ENCODE measurements around the gene OR7D2.
"Not testable (repeated sequence)": the region's sequence is repeated elsewhere in the genome, so short reads cannot be mapped to it uniquely, and the experiment has no call there.

OR7D2 gene

GRCh38 chr19:9187191-9187590, 8.4 kb downstream of the OR7D2 start:
- Histone ChIP-seq H3K36me3 (ENCODE audit: control insufficient read depth in 2 of 2, insufficient read depth in 2 of 2, low read length in 2 of 2) (no peaks in the 10 kb centered on the region), H3K27me3 (ENCODE audit: control insufficient read depth in 2 of 2, insufficient read depth in 2 of 2, low read length in 2 of 2) (no peaks in the 10 kb centered on the region), H3K4me1 (ENCODE audit: control insufficient read depth in 2 of 2, insufficient read depth in 2 of 2, low read length in 2 of 2) (no peaks in the 10 kb centered on the region), H3K4me3 (ENCODE audit: low read length in 2 of 2) (no peak overlapping the region), H3K27ac (ENCODE audit: low read depth in 2 of 2, low read length in 2 of 2) (no peak overlapping the region), H3K9ac (ENCODE audit: low read depth in 1 of 2, low read length in 2 of 2) (no peak overlapping the region), H3K9me3 (ENCODE audit: control insufficient read depth in 2 of 2, low read length in 2 of 2) (peaks cover 2% of the 10 kb centered on the region in 2 donors)

- Histone ChIP-seq H3K27ac (ENCODE audit: low read depth in 2 of 2, low read length in 2 of 2) (no peak overlapping the region), H3K9ac (ENCODE audit: low read depth in 1 of 2, low read length in 2 of 2) (no peak overlapping the region), H3K4me1 (ENCODE audit: control insufficient read depth in 2 of 2, insufficient read depth in 2 of 2, low read length in 2 of 2) (no peaks in the 10 kb centered on the region), H3K4me3 (ENCODE audit: low read length in 2 of 2) (no peak overlapping the region), H3K36me3 (ENCODE audit: control insufficient read depth in 2 of 2, insufficient read depth in 2 of 2, low read length in 2 of 2) (no peaks in the 10 kb centered on the region), H3K27me3 (ENCODE audit: control insufficient read depth in 2 of 2, insufficient read depth in 2 of 2, low read length in 2 of 2) (no peaks in the 10 kb centered on the region), H3K9me3 (ENCODE audit: control insufficient read depth in 2 of 2, low read length in 2 of 2) (peaks cover 2% of the 10 kb centered on the region in 2 donors)
These were observed 10.8 kb downstream of the OR7D2 start for GRCh38 chr19:9189535-9189934.

- H3K36me3 ChIP-seq (ENCODE audit: control insufficient read depth in 2 of 2, insufficient read depth in 2 of 2, low read length in 2 of 2); H3K27ac ChIP-seq (ENCODE audit: low read depth in 2 of 2, low read length in 2 of 2); H3K4me1 ChIP-seq (ENCODE audit: control insufficient read depth in 2 of 2, insufficient read depth in 2 of 2, low read length in 2 of 2); H3K27me3 ChIP-seq (ENCODE audit: control insufficient read depth in 2 of 2, insufficient read depth in 2 of 2, low read length in 2 of 2); H3K9ac ChIP-seq (ENCODE audit: low read depth in 1 of 2, low read length in 2 of 2); H3K4me3 ChIP-seq (ENCODE audit: low read length in 2 of 2); H3K9me3 ChIP-seq (ENCODE audit: control insufficient read depth in 2 of 2, low read length in 2 of 2): not testable (repeated sequence)
These were observed 19.3 kb downstream of the OR7D2 start for GRCh38 chr19:9198044-9198443.

GRCh38 chr19:9205501-9206113, 26.8 kb downstream of the OR7D2 start:
- H3K27ac ChIP-seq (ENCODE audit: low read depth in 2 of 2, low read length in 2 of 2) = no peak overlapping the region
- H3K4me1 ChIP-seq (ENCODE audit: control insufficient read depth in 2 of 2, insufficient read depth in 2 of 2, low read length in 2 of 2) = no peaks in the 10 kb centered on the region
- no peaks in the 10 kb centered on the region for H3K9me3 ChIP-seq (ENCODE audit: control insufficient read depth in 2 of 2, low read length in 2 of 2)
- H3K27me3 ChIP-seq (ENCODE audit: control insufficient read depth in 2 of 2, insufficient read depth in 2 of 2, low read length in 2 of 2) = no peaks in the 10 kb centered on the region
- no peak overlapping the region for H3K9ac ChIP-seq (ENCODE audit: low read depth in 1 of 2, low read length in 2 of 2)
- H3K4me3 ChIP-seq (ENCODE audit: low read length in 2 of 2) = peak overlapping the region in 1 of 2 donors; percentile 65
- H3K36me3 ChIP-seq (ENCODE audit: control insufficient read depth in 2 of 2, insufficient read depth in 2 of 2, low read length in 2 of 2) = no peaks in the 10 kb centered on the region

GRCh38 chr19:9219489-9219888, 40.7 kb downstream of the OR7D2 start, which contains the start of gene OR7D4:
Gene OR7D4 (minus strand): TSS chr19:9219589. CDS start chr19:9214837, 4,752 bp downstream.
- Histone ChIP-seq H3K27ac (ENCODE audit: low read depth in 2 of 2, low read length in 2 of 2) (no peak within 1 kb of the TSS), H3K4me3 (ENCODE audit: low read length in 2 of 2) (no peak within 1 kb of the TSS), H3K36me3 (ENCODE audit: control insufficient read depth in 2 of 2, insufficient read depth in 2 of 2, low read length in 2 of 2) (no peaks in the 10 kb centered on the region), H3K27me3 (ENCODE audit: control insufficient read depth in 2 of 2, insufficient read depth in 2 of 2, low read length in 2 of 2) (no peaks in the 10 kb centered on the region), H3K9ac (ENCODE audit: low read depth in 1 of 2, low read length in 2 of 2) (no peak within 1 kb of the TSS), H3K9me3 (ENCODE audit: control insufficient read depth in 2 of 2, low read length in 2 of 2) (no peaks in the 10 kb centered on the region), H3K4me1 (ENCODE audit: control insufficient read depth in 2 of 2, insufficient read depth in 2 of 2, low read length in 2 of 2) (no peaks in the 10 kb centered on the region)
